ENCODE measurements around the gene COMMD3.

The COMMD3 gene

DNA sequence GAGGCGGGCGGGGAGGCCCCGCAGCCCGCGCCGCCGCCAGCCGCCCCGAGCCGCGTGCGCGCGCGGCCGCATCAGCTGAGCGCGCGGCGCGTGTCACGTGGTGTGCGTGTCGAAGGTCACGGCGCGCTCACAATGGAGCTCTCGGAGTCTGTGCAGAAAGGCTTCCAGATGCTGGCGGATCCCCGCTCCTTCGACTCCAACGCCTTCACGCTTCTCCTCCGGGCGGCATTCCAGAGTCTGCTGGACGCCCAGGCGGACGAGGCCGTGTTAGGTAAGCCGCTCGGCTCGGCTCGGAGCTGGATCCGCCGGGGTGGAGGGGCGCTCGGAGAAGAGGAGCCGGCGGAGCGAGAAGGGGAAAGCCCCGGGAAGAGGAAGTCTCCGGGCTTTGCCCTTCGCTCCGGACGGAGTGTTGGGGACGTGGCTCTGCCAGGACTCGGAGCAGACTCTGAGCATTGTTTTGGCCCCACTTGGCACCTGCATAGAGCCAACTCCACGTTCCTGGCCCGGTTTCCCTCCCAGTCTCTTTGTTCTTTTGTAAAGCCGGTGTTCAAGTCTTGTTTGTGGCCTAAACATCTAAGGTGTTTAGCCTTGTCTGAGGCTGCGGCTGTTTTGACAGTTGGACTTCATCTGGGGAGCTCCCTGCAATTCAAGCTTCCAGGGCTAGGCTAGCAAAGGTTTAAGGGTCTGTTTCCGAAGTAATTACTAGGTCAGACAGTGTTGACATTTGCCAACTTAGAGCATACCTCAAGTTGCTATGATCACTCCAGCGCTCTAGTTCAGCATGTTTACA, at the start of gene COMMD3:
COMMD3 (plus strand) TSS at position 103 of the 790 bp plus-strand sequence; CDS start at position 133, 30 bp downstream.
- Histone ChIP-seq H3K27me3 (replicated peaks; ENCODE audit: control insufficient read depth, insufficient read depth, low read length) (no peaks in the 10 kb centered on the region), H3K36me3 (ENCODE audit: control insufficient read depth, insufficient read depth, low read length) (no peaks in the 10 kb centered on the region), H3K4me3 (replicated peaks; ENCODE audit: low read depth, low read length) (peak within 1 kb of the TSS; percentile 87)
- TF ChIP-seq, protein P1, sequence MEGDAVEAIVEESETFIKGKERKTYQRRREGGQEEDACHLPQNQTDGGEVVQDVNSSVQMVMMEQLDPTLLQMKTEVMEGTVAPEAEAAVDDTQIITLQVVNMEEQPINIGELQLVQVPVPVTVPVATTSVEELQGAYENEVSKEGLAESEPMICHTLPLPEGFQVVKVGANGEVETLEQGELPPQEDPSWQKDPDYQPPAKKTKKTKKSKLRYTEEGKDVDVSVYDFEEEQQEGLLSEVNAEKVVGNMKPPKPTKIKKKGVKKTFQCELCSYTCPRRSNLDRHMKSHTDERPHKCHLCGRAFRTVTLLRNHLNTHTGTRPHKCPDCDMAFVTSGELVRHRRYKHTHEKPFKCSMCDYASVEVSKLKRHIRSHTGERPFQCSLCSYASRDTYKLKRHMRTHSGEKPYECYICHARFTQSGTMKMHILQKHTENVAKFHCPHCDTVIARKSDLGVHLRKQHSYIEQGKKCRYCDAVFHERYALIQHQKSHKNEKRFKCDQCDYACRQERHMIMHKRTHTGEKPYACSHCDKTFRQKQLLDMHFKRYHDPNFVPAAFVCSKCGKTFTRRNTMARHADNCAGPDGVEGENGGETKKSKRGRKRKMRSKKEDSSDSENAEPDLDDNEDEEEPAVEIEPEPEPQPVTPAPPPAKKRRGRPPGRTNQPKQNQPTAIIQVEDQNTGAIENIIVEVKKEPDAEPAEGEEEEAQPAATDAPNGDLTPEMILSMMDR (IDR thresholded peaks at IDR 0.05; ENCODE audit: insufficient read depth, low read length, poor library complexity, severe bottlenecking), result no peak
- peak; percentile 89 for DNase-seq (ENCODE audit: extremely low read depth, insufficient read length)

DNA sequence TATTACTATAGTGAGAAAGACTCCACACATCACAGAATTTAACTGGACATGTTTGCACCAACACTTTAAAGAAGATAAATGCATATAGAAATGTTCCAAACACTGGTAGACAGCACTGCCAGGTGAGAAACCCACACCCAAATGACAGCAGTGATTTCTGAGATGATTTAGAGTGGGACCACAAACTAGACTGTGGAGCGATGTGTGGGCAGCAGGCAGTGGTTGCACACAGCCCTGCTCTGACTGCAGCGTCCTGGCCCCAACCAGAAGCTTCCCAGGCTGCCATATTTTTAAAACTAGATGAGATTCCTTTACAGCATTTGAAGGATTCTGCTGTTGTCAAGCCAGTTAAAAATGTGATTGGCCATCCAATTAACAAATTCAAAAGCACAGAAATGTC, 47.7 kb upstream of the COMMD3 start:
- TF ChIP-seq, protein P1 (IDR thresholded peaks at IDR 0.05; ENCODE audit: insufficient read depth, low read length, poor library complexity, severe bottlenecking), result no peak
- Histone ChIP-seq H3K4me3 (replicated peaks; ENCODE audit: low read depth, low read length) (no peak overlapping the region), H3K27me3 (replicated peaks; ENCODE audit: control insufficient read depth, insufficient read depth, low read length) (no peaks in the 10 kb centered on the region), H3K36me3 (ENCODE audit: control insufficient read depth, insufficient read depth, low read length) (no peaks in the 10 kb centered on the region)
- DNase-seq (ENCODE audit: extremely low read depth, insufficient read length), result no peak

DNA sequence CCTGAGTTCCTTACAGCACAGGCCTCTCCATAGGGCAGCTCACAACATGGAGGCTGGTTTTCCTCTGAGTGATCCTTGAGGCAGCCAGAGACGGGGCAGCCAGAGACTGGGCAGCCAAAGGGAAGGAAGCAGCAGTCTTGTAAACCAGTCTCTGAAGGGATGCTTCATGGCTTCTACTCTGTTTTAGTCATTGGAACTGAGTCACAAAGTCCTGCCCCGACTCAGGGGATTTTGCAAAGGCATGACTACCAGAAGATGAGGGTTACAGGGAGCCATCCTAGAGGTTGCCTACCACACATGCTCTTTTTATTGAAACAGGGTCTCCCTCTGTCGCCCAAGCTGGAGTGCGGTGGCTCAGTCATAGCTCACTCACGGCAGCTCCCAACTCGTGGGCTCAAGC, 44.4 kb upstream of the COMMD3 start:
- DNase-seq (ENCODE audit: extremely low read depth, insufficient read length), result no peak
- Histone ChIP-seq H3K36me3 (ENCODE audit: control insufficient read depth, insufficient read depth, low read length) (no peaks in the 10 kb centered on the region), H3K27me3 (replicated peaks; ENCODE audit: control insufficient read depth, insufficient read depth, low read length) (no peaks in the 10 kb centered on the region), H3K4me3 (replicated peaks; ENCODE audit: low read depth, low read length) (no peak overlapping the region)
- TF ChIP-seq, protein P1 (IDR thresholded peaks at IDR 0.05; ENCODE audit: insufficient read depth, low read length, poor library complexity, severe bottlenecking), result no peak

DNA sequence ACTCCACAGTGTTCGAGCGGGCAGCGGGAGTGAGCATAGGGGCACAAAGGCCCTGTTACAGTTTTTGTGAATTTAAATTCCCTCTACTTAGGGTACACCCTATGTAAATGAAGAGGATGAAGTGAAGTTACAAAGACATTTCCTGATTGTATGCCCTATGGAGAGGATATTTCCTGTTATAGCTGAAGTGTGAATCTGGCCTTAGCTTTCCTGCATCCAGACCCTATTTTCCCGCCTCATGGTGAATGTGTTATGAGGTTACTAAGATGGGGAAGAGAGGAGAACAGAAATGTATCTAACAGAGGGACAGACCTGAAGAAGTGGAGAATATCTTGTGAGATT, 37.8 kb upstream of the COMMD3 start:
- no peak for DNase-seq (ENCODE audit: extremely low read depth, insufficient read length)
- no peaks in the 10 kb centered on the region for H3K27me3 ChIP-seq (replicated peaks; ENCODE audit: control insufficient read depth, insufficient read depth, low read length)
- H3K4me3 ChIP-seq (replicated peaks; ENCODE audit: low read depth, low read length), result no peak overlapping the region
- no peaks in the 10 kb centered on the region for H3K36me3 ChIP-seq (ENCODE audit: control insufficient read depth, insufficient read depth, low read length)
- TF ChIP-seq, protein P1 (IDR thresholded peaks at IDR 0.05; ENCODE audit: insufficient read depth, low read length, poor library complexity, severe bottlenecking), result no peak

DNA sequence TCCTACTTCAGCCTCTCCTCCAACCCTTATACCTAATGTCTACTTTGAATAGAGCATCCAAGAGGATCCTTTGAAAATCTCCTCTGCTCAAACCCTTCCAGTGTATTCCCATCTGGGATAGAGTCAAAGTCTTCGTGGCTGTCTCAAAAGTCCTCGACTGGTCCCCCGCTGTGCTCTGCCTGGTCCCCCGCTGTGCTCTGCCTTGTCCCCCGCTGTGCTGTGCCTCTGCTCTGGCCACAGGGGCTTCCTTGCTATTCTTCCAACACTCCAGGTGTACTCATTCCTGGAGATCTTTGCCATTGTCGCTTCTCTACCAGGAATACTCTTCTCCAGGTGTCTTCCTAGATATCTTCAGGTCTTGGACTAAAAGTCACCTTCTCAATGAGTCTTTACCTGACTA, 36.1 kb upstream of the COMMD3 start:
- H3K27me3 ChIP-seq (replicated peaks; ENCODE audit: control insufficient read depth, insufficient read depth, low read length), result no peaks in the 10 kb centered on the region
- no peaks in the 10 kb centered on the region for H3K36me3 ChIP-seq (ENCODE audit: control insufficient read depth, insufficient read depth, low read length)
- DNase-seq (ENCODE audit: extremely low read depth, insufficient read length), result no peak
- no peak overlapping the region for H3K4me3 ChIP-seq (replicated peaks; ENCODE audit: low read depth, low read length)
- TF ChIP-seq, protein P1 (IDR thresholded peaks at IDR 0.05; ENCODE audit: insufficient read depth, low read length, poor library complexity, severe bottlenecking), result no peak

All from GM06990 (cell line).